LHCN-M2 (cell line): ENCODE results near the gene ARHGEF6. TPM values are rescaled to one million over a fixed set of nuclear protein-coding genes. Genes with fewer than 3 reads are reported as not detected.

Source experiments
- DNase-seq: peaks from one replicate; pipeline ENCODE4 v3.0.0-alpha.2; 2012; ENCODE audit warnings: low read depth
- total RNA-seq: library from RNA; depleted of rRNA; stranded (reverse); fragments of >200 nt; gene quantifications from 2 replicates; pipeline ENCODE4 v1.2.3, GENCODE V29; 2014

ARHGEF6 gene
- total RNA-seq, 1 experiment from 2014 or later: 30.2 TPM

- DNase-seq: no peak
Measured at GRCh38 chrX:136647677-136648360, 132.9 kb downstream of the ARHGEF6 start, which contains the start of gene CD40LG. TSS of gene CD40LG (plus strand) at chrX:136648158. CDS start at chrX:136648249, 91 bp downstream.

GRCh38 chrX:136646602-136647239, 134.0 kb downstream of the ARHGEF6 start:
- no peak for DNase-seq

- DNase-seq: no peak
Measured at GRCh38 chrX:136643243-136643642, 137.5 kb downstream of the ARHGEF6 start.

GRCh38 chrX:136639506-136640176, 141.1 kb downstream of the ARHGEF6 start:
- DNase-seq: no peak

GRCh38 chrX:136636121-136636520, 144.6 kb downstream of the ARHGEF6 start:
- DNase-seq: no peak

- no peak for DNase-seq
Measured at GRCh38 chrX:136635235-136635634, 145.5 kb downstream of the ARHGEF6 start.

GRCh38 chrX:136630881-136631280, 149.9 kb downstream of the ARHGEF6 start:
- DNase-seq: no peak

- DNase-seq: no peak
Measured at GRCh38 chrX:136629084-136629750, 151.5 kb downstream of the ARHGEF6 start.

- DNase-seq: no peak
Measured at GRCh38 chrX:136627409-136627808, 153.3 kb downstream of the ARHGEF6 start.

GRCh38 chrX:136626891-136627290, 153.8 kb downstream of the ARHGEF6 start:
- no peak for DNase-seq

- no peak for DNase-seq
Measured at GRCh38 chrX:136626237-136626636, 154.5 kb downstream of the ARHGEF6 start.

- no peak for DNase-seq
Measured at GRCh38 chrX:136625246-136625645, 155.5 kb downstream of the ARHGEF6 start.

- DNase-seq: no peak
Measured at GRCh38 chrX:136623396-136623795, 157.3 kb downstream of the ARHGEF6 start.

GRCh38 chrX:136622568-136622967, 158.2 kb downstream of the ARHGEF6 start:
- no peak for DNase-seq

- DNase-seq: no peak
Measured at GRCh38 chrX:136620780-136621179, 160.0 kb downstream of the ARHGEF6 start.

- no peak for DNase-seq
Measured at GRCh38 chrX:136619899-136620505, 160.7 kb downstream of the ARHGEF6 start.

- no peak for DNase-seq
Measured at GRCh38 chrX:136616987-136617685, 163.6 kb downstream of the ARHGEF6 start.
